Measurements from ENCODE around the gene VAT1L.

The VAT1L gene

DNA sequence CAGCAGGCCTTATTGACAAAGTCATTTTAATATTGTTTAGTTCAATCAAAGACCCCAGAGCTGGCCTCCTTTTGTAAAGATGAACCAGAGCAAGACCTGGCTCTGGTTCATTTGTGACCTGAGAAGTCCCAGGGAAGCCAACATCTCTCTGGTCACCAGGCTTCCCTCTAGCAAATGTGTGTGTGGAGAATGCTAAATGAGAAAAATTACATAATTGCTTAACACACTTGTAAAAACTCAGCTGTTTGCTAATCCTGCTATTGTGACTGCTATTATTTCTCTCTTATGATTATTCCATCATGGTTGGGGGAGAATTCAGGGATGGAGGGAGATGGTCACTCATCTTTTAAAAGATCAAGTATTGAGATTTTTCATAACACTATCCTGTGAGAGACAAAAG lies 139.7 kb downstream of the VAT1L start:
- TF ChIP-seq, protein P1, sequence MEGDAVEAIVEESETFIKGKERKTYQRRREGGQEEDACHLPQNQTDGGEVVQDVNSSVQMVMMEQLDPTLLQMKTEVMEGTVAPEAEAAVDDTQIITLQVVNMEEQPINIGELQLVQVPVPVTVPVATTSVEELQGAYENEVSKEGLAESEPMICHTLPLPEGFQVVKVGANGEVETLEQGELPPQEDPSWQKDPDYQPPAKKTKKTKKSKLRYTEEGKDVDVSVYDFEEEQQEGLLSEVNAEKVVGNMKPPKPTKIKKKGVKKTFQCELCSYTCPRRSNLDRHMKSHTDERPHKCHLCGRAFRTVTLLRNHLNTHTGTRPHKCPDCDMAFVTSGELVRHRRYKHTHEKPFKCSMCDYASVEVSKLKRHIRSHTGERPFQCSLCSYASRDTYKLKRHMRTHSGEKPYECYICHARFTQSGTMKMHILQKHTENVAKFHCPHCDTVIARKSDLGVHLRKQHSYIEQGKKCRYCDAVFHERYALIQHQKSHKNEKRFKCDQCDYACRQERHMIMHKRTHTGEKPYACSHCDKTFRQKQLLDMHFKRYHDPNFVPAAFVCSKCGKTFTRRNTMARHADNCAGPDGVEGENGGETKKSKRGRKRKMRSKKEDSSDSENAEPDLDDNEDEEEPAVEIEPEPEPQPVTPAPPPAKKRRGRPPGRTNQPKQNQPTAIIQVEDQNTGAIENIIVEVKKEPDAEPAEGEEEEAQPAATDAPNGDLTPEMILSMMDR (IDR thresholded peaks at IDR 0.05; ENCODE audit: borderline replicate concordance, insufficient read depth, low read depth, low read length) = no peak
- no peak overlapping the region for H3K4me3 ChIP-seq (ENCODE audit: low read depth, low read length)

DNA sequence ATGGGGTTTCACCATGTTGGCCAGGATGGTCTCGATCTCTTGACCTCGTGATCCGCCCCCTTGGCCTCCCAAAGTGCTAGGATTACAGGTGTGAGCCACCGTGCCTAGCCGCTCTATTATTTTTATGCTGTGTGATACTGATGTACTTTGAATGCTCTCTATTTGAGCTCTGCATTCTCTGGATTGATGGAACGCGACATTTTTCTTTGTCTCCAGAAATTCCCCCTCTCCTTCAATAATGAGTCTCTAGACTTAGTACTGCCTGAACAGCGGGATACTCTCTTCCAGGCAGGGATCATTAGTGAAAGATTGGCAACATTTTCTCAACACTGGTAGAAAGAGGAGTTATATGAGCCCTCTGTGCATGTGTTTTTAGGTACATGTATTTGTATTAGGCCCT lies 140.6 kb downstream of the VAT1L start:
- no peak overlapping the region for H3K4me3 ChIP-seq (ENCODE audit: low read depth, low read length)
- TF ChIP-seq, protein P1 (IDR thresholded peaks at IDR 0.05; ENCODE audit: borderline replicate concordance, insufficient read depth, low read depth, low read length) = no peak

DNA sequence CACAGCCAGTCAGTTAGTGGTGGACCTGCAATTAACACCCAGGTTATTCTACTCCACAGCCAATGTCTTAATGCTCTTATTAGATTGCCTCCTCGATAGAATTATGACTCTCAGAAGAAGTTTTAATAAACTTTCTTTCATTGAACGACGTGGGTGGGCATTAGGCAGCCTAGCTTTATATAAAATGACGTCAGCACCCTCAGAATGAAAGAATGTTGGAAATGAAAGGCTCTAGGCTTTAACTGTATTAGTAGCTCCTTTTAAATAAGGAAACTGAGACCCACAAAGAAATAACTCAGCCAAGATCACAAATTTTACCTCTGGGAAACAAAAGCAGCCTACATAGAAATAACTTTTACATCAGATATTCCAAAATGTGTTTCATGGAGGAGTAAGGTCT lies 142.7 kb downstream of the VAT1L start:
- TF ChIP-seq, protein P1 (IDR thresholded peaks at IDR 0.05; ENCODE audit: borderline replicate concordance, insufficient read depth, low read depth, low read length) = no peak
- H3K4me3 ChIP-seq (ENCODE audit: low read depth, low read length) = no peak overlapping the region

DNA sequence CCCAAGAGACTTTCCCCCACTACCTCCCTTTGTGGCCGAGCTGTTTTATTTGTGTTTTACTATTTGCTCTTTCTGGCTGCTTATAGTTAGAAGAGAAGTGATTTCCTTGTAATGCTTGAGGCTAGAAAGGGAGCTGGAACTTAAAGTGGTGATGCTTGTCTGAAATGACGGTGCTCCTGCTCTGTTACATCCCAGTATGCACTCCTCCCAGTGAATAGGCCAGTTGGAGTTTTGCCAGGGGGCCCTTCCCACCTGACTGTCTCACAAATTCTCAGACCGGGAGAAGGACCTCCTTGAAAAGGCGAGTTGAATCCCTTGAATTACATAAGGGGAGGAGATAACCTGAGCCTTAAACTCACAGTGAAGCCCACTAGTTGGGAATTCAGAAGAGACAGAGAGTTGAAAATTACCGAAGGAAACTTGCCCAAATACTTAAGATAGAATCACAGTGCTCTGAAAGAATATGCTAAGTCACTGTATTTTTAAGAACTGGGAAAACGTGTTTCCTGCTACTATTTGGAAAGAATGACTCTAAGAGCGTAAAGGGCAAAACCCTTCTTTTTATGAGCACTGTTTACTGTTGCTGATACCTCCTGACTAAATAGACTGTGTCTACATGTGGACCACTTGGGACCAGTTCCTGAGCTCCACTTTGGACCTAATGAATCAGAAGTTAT lies 149.2 kb downstream of the VAT1L start:
- TF ChIP-seq, protein P1 (IDR thresholded peaks at IDR 0.05; ENCODE audit: borderline replicate concordance, insufficient read depth, low read depth, low read length) = no peak
- no peak overlapping the region for H3K4me3 ChIP-seq (ENCODE audit: low read depth, low read length)

DNA sequence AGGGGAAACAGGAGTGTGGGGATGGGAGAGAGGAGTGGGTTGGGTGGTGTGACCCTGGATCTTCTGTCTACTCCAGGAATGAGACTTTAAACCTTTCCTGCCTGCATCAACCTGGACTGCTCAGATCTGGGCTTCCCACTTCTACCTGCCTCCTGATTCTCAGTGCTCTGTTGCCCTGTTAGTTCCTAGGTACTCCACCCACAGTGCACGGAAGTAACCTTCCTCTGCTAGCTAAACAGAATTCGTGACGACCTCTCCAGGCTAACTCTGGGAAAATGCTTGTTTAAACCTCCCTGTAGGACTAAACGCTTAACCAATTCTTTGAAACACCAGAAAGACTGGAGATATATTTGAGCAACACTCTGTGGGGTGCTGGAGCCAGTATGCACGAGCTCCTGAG lies 150.5 kb downstream of the VAT1L start:
- TF ChIP-seq, protein P1 (IDR thresholded peaks at IDR 0.05; ENCODE audit: borderline replicate concordance, insufficient read depth, low read depth, low read length) = no peak

DNA sequence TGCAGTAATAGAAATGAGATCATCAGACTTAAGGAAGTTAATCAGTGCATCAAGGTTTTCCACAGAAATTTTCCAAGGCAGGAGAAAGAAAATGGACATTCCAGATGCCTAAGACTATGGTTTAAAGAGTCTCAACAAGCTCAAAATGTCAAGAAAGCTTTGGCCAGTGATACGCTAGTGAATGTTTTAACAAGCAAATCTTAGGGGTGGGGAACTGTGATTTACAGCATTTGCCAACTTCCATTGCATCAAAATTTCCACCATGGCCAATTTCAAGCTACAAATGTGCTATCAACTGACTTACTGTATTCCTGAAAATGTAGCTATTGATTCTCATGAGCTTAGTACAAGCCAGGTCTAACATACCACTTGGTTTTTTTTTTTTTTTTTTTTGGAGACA lies 151.6 kb downstream of the VAT1L start:
- H3K4me3 ChIP-seq (ENCODE audit: low read depth, low read length) = no peak overlapping the region
- TF ChIP-seq, protein P1 (IDR thresholded peaks at IDR 0.05; ENCODE audit: borderline replicate concordance, insufficient read depth, low read depth, low read length) = no peak

More for the DNA sequence above, 150.5 kb downstream of the VAT1L start:
- H3K4me3 ChIP-seq (ENCODE audit: low read depth, low read length) = no peak overlapping the region

DNA sequence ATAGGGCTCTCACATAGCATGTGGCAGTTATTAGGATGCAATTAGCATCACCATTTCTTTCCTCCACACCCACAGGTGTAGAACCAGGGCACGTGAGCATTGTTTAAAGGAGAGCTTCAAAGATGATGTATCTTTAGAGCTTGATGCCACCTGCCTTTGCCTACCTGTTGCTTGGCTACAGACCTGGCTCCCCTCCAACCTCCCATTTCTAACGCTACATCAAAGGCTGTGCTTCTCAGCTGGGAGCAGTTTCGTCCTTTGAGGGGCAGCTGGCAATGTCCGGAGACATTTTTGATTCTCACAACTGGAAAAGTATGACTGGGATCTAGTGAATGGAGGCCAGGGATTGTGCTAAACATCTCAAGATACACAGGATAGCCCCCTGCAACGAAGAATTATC lies 155.4 kb downstream of the VAT1L start:
- TF ChIP-seq, protein P1 (IDR thresholded peaks at IDR 0.05; ENCODE audit: borderline replicate concordance, insufficient read depth, low read depth, low read length) = no peak
- no peak overlapping the region for H3K4me3 ChIP-seq (ENCODE audit: low read depth, low read length)

Measured in GM12875 (cell line).